Placental epithelial cell (primary cell): Measurements from ENCODE around the gene ABCC5. TPM values are rescaled to one million over a fixed set of nuclear protein-coding genes. Genes with fewer than 3 reads are reported as not detected.

Experiments used
- small RNA-seq: library from RNA; depleted of rRNA; stranded (forward); fragments of <200 nt; gene quantifications from one replicate; pipeline ENCODE3, GENCODE V24; 2012
- total RNA-seq: library from RNA; depleted of rRNA; stranded (reverse); fragments of >200 nt; gene quantifications from 2 replicates; pipeline ENCODE4 v1.2.3, GENCODE V29; 2012

The ABCC5 gene
- 8.6 and 10.7 TPM in 2 replicates for total RNA-seq

DNA sequence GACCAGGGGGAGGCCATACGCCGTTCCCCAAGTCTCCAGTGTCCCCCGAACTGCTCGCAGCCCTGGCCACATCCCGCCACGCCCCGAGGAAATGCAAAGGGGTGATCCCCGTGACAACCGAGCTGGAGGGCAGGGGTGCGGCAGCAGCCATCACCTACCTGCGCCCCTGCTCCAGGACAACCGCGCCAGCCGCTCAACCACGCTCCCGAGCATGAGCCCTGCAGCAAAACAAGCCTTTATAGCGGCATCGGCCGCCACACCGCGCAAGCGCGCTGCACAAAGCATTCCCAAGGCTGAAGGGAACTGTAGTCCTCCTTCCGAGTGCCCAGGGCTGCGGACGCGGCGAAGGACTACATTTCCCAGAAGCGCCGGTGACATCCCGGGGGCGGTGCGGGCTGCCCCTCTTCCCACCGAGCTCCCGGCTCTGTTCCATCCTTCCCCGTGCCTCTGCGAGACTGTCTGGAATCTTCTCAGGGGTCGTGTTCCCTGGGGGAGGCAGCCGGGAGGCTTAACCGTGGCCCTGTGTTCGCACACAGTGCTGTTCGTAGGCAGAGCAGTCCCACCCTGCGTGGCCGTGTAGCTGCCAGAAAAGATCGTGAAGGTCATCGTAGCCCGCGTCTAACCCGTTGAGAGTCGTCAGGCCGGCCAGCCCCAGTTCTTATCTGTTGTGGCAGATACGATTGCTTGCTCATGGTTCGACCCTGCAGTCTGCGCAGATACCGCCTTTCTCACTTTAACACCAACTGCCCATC is at the start of gene ABCC5:
TSS of gene ABCC5 (minus strand) at position 213 of the 752 bp plus-strand sequence. CDS start 3,492 bp downstream, outside the sequence.

DNA sequence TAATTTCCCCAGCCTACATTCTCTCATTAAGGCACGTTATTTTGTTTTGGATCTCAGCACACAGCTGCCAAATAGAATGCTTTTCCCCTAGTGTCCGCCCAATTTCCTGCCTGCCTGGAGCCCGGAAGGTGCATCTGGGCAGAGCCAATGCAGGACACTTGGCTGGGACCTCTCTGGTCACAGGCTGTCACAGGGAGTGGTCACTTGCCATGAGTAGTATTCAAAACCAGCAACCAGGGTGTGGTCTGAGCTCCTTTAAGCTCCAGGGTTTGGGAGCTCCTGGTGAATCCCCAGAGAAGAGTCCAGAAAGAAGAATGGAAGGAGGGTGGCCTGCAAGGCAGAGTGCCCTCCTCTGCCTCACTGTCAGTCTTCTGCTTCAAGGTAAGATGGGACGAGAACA is 35.1 kb upstream of the ABCC5 start, which contains the start of gene HTR3C:
TSS of gene HTR3C (plus strand) at position 281 of the 400 bp plus-strand sequence. CDS start at position 315, 34 bp downstream.

DNA sequence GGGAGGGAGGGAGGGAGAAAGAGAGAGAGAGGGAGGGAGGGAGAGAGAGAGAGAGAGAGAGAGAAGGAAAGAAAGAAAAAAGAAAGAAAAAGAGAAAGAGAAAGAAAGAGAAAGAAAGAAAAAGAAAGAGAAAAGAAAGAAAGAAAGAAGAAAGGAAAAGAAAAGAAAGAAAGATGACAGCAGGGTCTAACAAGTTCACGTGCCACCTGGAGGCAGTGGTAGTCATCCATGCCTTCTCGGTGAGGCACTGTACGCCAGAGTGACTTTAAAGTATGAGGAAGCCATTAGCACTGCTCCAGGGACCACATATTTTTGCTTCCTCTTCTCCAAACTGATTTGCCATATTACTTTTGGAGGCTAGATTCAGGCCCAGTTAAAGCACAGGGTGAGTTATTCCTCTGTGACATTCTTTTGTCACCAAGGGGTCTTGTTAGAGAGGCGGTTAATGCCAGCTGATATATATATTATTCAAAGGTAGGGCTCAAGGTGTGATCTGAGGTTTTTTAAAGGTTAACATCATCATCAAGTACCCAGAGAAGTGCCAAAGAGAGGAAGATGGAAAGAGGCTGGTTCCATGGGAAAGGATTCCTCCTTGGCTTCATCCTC is 13.6 kb upstream of the ABCC5 start, which contains the start of gene HTR3D:
TSS of gene HTR3D (plus strand) at position 556 of the 606 bp plus-strand sequence. CDS start at position 556, 0 bp downstream.

DNA sequence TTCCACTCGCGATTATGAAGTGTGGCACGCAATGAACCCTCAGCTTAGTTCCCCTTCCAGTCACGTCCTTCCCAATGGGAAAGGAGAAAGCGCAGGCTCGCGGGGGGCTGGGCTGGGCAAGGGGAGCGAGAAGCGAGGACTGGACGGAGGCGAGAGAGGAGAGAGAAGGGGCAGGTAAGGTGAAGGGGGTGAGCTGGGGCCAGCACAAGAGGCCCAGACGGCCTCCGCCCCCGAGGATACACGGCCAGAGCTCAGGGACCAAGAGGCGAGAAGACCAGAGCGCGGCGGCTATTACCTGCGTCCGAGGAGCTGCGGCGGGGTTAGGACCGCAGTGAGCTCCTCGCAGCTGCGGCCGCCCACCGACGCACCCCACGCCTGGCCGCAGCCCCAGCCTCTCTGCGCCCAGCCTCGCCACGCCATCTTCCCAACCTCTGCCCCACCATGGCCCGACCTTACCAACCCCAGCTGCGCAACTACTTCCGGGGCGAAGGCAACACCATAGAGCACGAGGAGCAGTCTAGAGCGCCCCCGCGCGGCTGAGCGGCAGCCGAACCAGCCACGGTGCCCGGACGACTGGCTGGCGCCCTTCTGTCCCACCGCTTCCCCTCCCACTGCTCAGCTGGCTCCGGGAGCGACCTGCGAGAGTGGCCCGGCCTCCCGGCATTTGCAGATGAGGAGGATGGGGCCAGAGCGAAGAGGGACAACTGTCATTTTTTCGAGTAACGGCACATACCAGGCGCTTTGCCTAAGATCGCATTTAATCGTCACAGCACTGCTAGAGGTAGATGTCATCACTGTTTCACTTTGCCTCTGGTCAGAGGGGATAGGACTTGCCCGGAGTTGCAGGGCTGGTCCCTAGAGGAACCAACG is 133.0 kb downstream of the ABCC5 start, which contains the start of gene PARL:
TSS of gene PARL (minus strand) at position 454 of the 870 bp plus-strand sequence. CDS start at position 420, 34 bp downstream.

Small RNA genes lying within 50 kb of the gene (small RNA-seq; reads per million reads assigned to genes)
- not detected for gene MIR4448

Other genes starting within 250 kb of the ABCC5 start
- 4.3 and 11.0 TPM in 2 replicates for gene MAP6D1, start 192.3 kb downstream of the ABCC5 start, total RNA-seq
- gene PARL, start 133.0 kb downstream of the ABCC5 start, total RNA-seq: 17.7 and 27.3 TPM in 2 replicates
- not detected in 2 replicates for gene HTR3D, start 13.9 kb upstream of the ABCC5 start, total RNA-seq
- gene HTR3C, start 35.2 kb upstream of the ABCC5 start, total RNA-seq: not detected in 2 replicates
- not detected in 2 replicates for gene HTR3E, start 79.2 kb upstream of the ABCC5 start, total RNA-seq
- 29.1 and 37.8 TPM in 2 replicates for gene EIF2B5, start 117.5 kb upstream of the ABCC5 start, total RNA-seq
- gene DVL3, start 137.5 kb upstream of the ABCC5 start, total RNA-seq: 54.2 and 67.8 TPM in 2 replicates
- 258 and 487 TPM in 2 replicates for gene AP2M1, start 157.0 kb upstream of the ABCC5 start, total RNA-seq
- 58.9 and 69.1 TPM in 2 replicates for gene ABCF3, start 168.3 kb upstream of the ABCC5 start, total RNA-seq
- gene VWA5B2, start 211.7 kb upstream of the ABCC5 start, total RNA-seq: 0.11 TPM in 1 of 2 replicates, not detected in the other
- 29.1 and 46.0 TPM in 2 replicates for gene ALG3, start 231.1 kb upstream of the ABCC5 start, total RNA-seq
- 10.4 and 10.6 TPM in 2 replicates for gene EEF1AKMT4, start 231.8 kb upstream of the ABCC5 start, total RNA-seq
- gene CAMK2N2, start 243.7 kb upstream of the ABCC5 start, total RNA-seq: 0.39 TPM in 1 of 2 replicates, not detected in the other